T-cell (primary cell): ENCODE results near the gene FBXL19. TPM values are rescaled to one million over a fixed set of nuclear protein-coding genes. Genes with fewer than 3 reads are reported as not detected.

Experiments used
- ATAC-seq, 4 experiments: fragments of 200-7000 bp in 3 of 4; fragments of 150-1000 bp in 1 of 4; cut with Tn5 transposase; replicated peaks in 1 of 4; 1 replicate in 3 of 4; 2 replicates in 1 of 4; pipeline ENCODE4 v1.10.0; 2021; ENCODE audit warnings: moderate library complexity in 3 of 4, mild to moderate bottlenecking in 2 of 4, moderate number of reproducible peaks in 1 of 4
- CTCF ChIA-PET, 2 donors: fragments of 300-600 bp; sonication (Branson Sonifier 250); formaldehyde crosslinking; loops; one replicate each; lab custom pipeline; 2022; ENCODE audit warnings: antibody characterized with exemption in 2 of 2; lab: Charles Lee
- POLR2A ChIA-PET, 2 donors: fragments of 300-600 bp; sonication (Branson Sonifier 250); formaldehyde crosslinking; loops; one replicate each; lab custom pipeline; 2022; ENCODE audit warnings: antibody characterized with exemption in 2 of 2; lab: Charles Lee
- DNase-seq, 35 experiments: peaks; one replicate each; pipeline versions ENCODE4 v3.0.0 to v3.0.0-alpha.2; 2013 to 2023
- H3K27ac ChIP-seq: one replicate; pipeline ENCODE4 v1.5.1; 2013; ENCODE audit warnings: low read length
- H3K27me3 ChIP-seq, 2 experiments: replicated peaks in 1 of 2; 1 replicate in 1 of 2; 2 replicates in 1 of 2; pipeline versions ENCODE4 v1.6.1 to v1.7.0; 2013; ENCODE audit warnings: low read length in 1 of 2, mixed read lengths in 1 of 2; ENCODE audit not compliant: control insufficient read depth in 2 of 2, insufficient read depth in 2 of 2; ENCODE audit errors: extremely low read depth in 1 of 2
- H3K36me3 ChIP-seq, 2 donors: 1 replicate in 1 of 2; 2 replicates in 1 of 2; pipeline versions ENCODE4 v1.6.1 to v1.7.0; 2013; ENCODE audit warnings: low read length in 1 of 2; ENCODE audit not compliant: control insufficient read depth in 2 of 2, insufficient read depth in 1 of 2; ENCODE audit errors: extremely low read depth in 1 of 2
- H3K4me1 ChIP-seq, 2 experiments: 1 replicate in 1 of 2; 2 replicates in 1 of 2; pipeline versions ENCODE4 v1.6.1 to v1.7.0; 2013; ENCODE audit warnings: low read length in 2 of 2, mixed read lengths in 1 of 2; ENCODE audit not compliant: insufficient read depth in 2 of 2, control insufficient read depth in 1 of 2; ENCODE audit errors: extremely low read depth in 1 of 2
- H3K4me3 ChIP-seq, 2 donors: 1 replicate in 1 of 2; 2 replicates in 1 of 2; pipeline versions ENCODE4 v1.5.1 to v1.7.0; 2013; ENCODE audit warnings: mild to moderate bottlenecking in 2 of 2, low read length in 1 of 2, moderate library complexity in 1 of 2; ENCODE audit not compliant: control insufficient read depth in 1 of 2; ENCODE audit errors: extremely low read depth in 1 of 2
- H3K9me3 ChIP-seq: 2 replicates; pipeline ENCODE4 v1.7.0; 2013
- H3K27ac Mint-ChIP-seq, 2 donors: one replicate each; pipeline ENCODE4 v1.8.0; 2020 to 2021; ENCODE audit warnings: mild to moderate bottlenecking in 2 of 2, mixed read lengths in 2 of 2
- H3K27me3 Mint-ChIP-seq, 2 donors: one replicate each; pipeline ENCODE4 v1.8.0; 2021 to 2022; ENCODE audit warnings: mixed read lengths in 2 of 2
- H3K36me3 Mint-ChIP-seq: one replicate; pipeline ENCODE4 v1.8.0; 2021; ENCODE audit warnings: mixed read lengths
- H3K4me1 Mint-ChIP-seq, 3 donors: one replicate each; pipeline ENCODE4 v1.8.0; 2020 to 2022; ENCODE audit warnings: mixed read lengths in 3 of 3, mild to moderate bottlenecking in 1 of 3
- H3K4me3 Mint-ChIP-seq, 3 donors: one replicate each; pipeline ENCODE4 v1.8.0; 2020 to 2022; ENCODE audit warnings: mild to moderate bottlenecking in 3 of 3, mixed read lengths in 3 of 3, moderate library complexity in 3 of 3
- H3K9me3 Mint-ChIP-seq, 3 donors: one replicate each; pipeline ENCODE4 v1.8.0; 2020 to 2022; ENCODE audit warnings: mixed read lengths in 3 of 3
- WGBS: methylation state at CpG from one replicate; pipeline ENCODE4 v1.1.5; 2013; ENCODE audit warnings: missing lambda C conversion rate; ENCODE audit not compliant: insufficient coverage; 5-methylcytosine and 5-hydroxymethylcytosine counted together
- total RNA-seq, 35 experiments: library from RNA in 6 of 35; stranded (reverse) in 6 of 35; fragments of 120-200 nt in 1 of 35; gene quantifications; one replicate each; pipeline versions ENCODE4 v1.2.1 to v1.2.4 and lab custom pipeline; 2013 to 2026

The FBXL19 gene
- total RNA-seq, 5 donors from 2014 or later (not counting 1 experiment from before 2014, with no cell fraction given), result 11.5 to 22.0 (median 18.1) TPM

GRCh38 chr16:30918614-30919013 lies 4.8 kb upstream of the FBXL19 start:
- POLR2A ChIA-PET, result interaction anchor here in 1 of 2 donors (0.7 kb wide), 1 partner anchor 159 kb away, joined by 3 read pairs; no protein-coding TSS in a partner anchor
- CTCF ChIA-PET, result interaction anchor here (1.2 to 2.8 kb wide), 2 partner anchors 73 to 74 kb away, joined by 5 to 16 read pairs; no protein-coding TSS in a partner anchor
- no peak for DNase-seq
- WGBS, result 100% methylated on average over 1 of the region's 1 CpG
- H3K9me3 ChIP-seq, result no peaks in the 10 kb centered on the region
- Mint-ChIP-seq H3K36me3 (no peaks in the 10 kb centered on the region), H3K27ac (no peak overlapping the region), H3K4me3 (no peak overlapping the region), H3K27me3 (no peaks in the 10 kb centered on the region), H3K9me3 (no peaks in the 10 kb centered on the region), H3K4me1 (peaks cover 2 to 11% (median 5%) of the 10 kb centered on the region in 3 donors)
- no peaks in the 10 kb centered on the region for H3K36me3 ChIP-seq
- no peak for ATAC-seq
- peaks cover 0 to 11% of the 10 kb centered on the region in 2 experiments for H3K4me1 ChIP-seq
- no peaks in the 10 kb centered on the region for H3K27me3 ChIP-seq
- no peak overlapping the region for H3K4me3 ChIP-seq
- no peak overlapping the region for H3K27ac ChIP-seq

GRCh38 chr16:30920891-30921290 lies 2.5 kb upstream of the FBXL19 start:
- no peaks in the 10 kb centered on the region for H3K9me3 Mint-ChIP-seq
- H3K9me3 ChIP-seq, result no peaks in the 10 kb centered on the region
- peaks cover 9 to 23% (median 13%) of the 10 kb centered on the region in 3 donors for H3K4me1 Mint-ChIP-seq
- DNase-seq (no peak), ATAC-seq (no peak)
- ChIA-PET CTCF (interaction anchor here in 1 of 2 donors (1.0 kb wide), 1 partner anchor 77 kb away, joined by 4 read pairs; no protein-coding TSS in a partner anchor), POLR2A (no interaction called here)
- no peak overlapping the region for H3K4me3 ChIP-seq
- no peaks in the 10 kb centered on the region for H3K27me3 Mint-ChIP-seq
- no peak overlapping the region for H3K27ac ChIP-seq
- no peaks in the 10 kb centered on the region for H3K36me3 ChIP-seq
- H3K27me3 ChIP-seq, result no peaks in the 10 kb centered on the region
- H3K4me3 Mint-ChIP-seq, result peak overlapping the region; percentile 28 to 98 (median 95)
- no peaks in the 10 kb centered on the region for H3K36me3 Mint-ChIP-seq
- no CpG with 5 or more reads among the region's 2 CpGs for WGBS
- peaks cover 0 to 23% of the 10 kb centered on the region in 2 experiments for H3K4me1 ChIP-seq
- peak overlapping the region in 1 of 2 donors; percentile 66 for H3K27ac Mint-ChIP-seq

GRCh38 chr16:30921459-30921747 lies 2.0 kb upstream of the FBXL19 start:
- no peaks in the 10 kb centered on the region for H3K36me3 Mint-ChIP-seq
- no peaks in the 10 kb centered on the region for H3K27me3 Mint-ChIP-seq
- H3K27me3 ChIP-seq, result no peaks in the 10 kb centered on the region
- DNase-seq (no peak), ATAC-seq (no peak)
- peaks cover 13 to 28% (median 16%) of the 10 kb centered on the region in 3 donors for H3K4me1 Mint-ChIP-seq
- POLR2A ChIA-PET, result no interaction called here
- peaks cover 0 to 23% of the 10 kb centered on the region in 2 experiments for H3K4me1 ChIP-seq
- H3K27ac ChIP-seq, result no peak overlapping the region
- WGBS, result 0% methylated on average over 4 of the region's 6 CpGs
- no peaks in the 10 kb centered on the region for H3K9me3 ChIP-seq
- H3K27ac Mint-ChIP-seq, result peak overlapping the region; percentile 100
- H3K36me3 ChIP-seq, result no peaks in the 10 kb centered on the region
- no peaks in the 10 kb centered on the region for H3K9me3 Mint-ChIP-seq
- H3K4me3 ChIP-seq, result peak overlapping the region; percentile 61 to 90
- peak overlapping the region; percentile 95 to 100 (median 98) for H3K4me3 Mint-ChIP-seq
- CTCF ChIA-PET, result interaction anchor here in 1 of 2 donors (0.6 to 1.0 kb wide), 2 partner anchors 52 to 77 kb away, joined by 3 to 4 read pairs; no protein-coding TSS in a partner anchor

- peak overlapping the region; percentile 61 to 90 for H3K4me3 ChIP-seq
- DNase-seq (peak; percentile 74 to 92 (median 86)), ATAC-seq (peak in 1 of 4 experiments; percentile 3)
- H3K9me3 ChIP-seq, result no peaks in the 10 kb centered on the region
- H3K27ac ChIP-seq, result peak overlapping the region; percentile 45
- Mint-ChIP-seq H3K9me3 (no peaks in the 10 kb centered on the region), H3K27me3 (no peaks in the 10 kb centered on the region), H3K4me3 (peak overlapping the region; percentile 95 to 100 (median 98)), H3K27ac (peak overlapping the region; percentile 100), H3K36me3 (no peaks in the 10 kb centered on the region), H3K4me1 (peaks cover 13 to 33% (median 16%) of the 10 kb centered on the region in 3 donors)
- H3K4me1 ChIP-seq, result peaks cover 0 to 23% of the 10 kb centered on the region in 2 experiments
- no peaks in the 10 kb centered on the region for H3K27me3 ChIP-seq
- ChIA-PET POLR2A (no interaction called here), CTCF (interaction anchor here in 1 of 2 donors (0.6 to 1.0 kb wide), 4 partner anchors 52 to 78 kb away, joined by 3 to 4 read pairs (median 3); no protein-coding TSS in a partner anchor)
- no peaks in the 10 kb centered on the region for H3K36me3 ChIP-seq
- 0% methylated on average over 32 of the region's 37 CpGs for WGBS
These were observed 1.5 kb upstream of the FBXL19 start for GRCh38 chr16:30921748-30922419.

GRCh38 chr16:30922420-30922959 lies 882 bp upstream of the FBXL19 start:
- CTCF ChIA-PET, result interaction anchor here in 1 of 2 donors (1.0 kb wide), 2 partner anchors 76 to 78 kb away, joined by 3 read pairs; no protein-coding TSS in a partner anchor
- peak overlapping the region; percentile 95 to 100 (median 98) for H3K4me3 Mint-ChIP-seq
- WGBS, result 0% methylated on average over 23 of the region's 42 CpGs
- peak overlapping the region; percentile 93 for H3K27ac ChIP-seq
- H3K27me3 Mint-ChIP-seq, result no peaks in the 10 kb centered on the region
- no peaks in the 10 kb centered on the region for H3K9me3 Mint-ChIP-seq
- ATAC-seq, result peak; percentile 77 to 80 (median 78)
- H3K27me3 ChIP-seq, result no peaks in the 10 kb centered on the region
- POLR2A ChIA-PET, result no interaction called here
- H3K4me1 ChIP-seq, result peaks cover 0 to 23% of the 10 kb centered on the region in 2 experiments
- no peaks in the 10 kb centered on the region for H3K9me3 ChIP-seq
- peaks cover 13 to 35% (median 18%) of the 10 kb centered on the region in 3 donors for H3K4me1 Mint-ChIP-seq
- no peaks in the 10 kb centered on the region for H3K36me3 ChIP-seq
- no peaks in the 10 kb centered on the region for H3K36me3 Mint-ChIP-seq
- DNase-seq, result peak; percentile 97 to 100 (median 100)
- H3K27ac Mint-ChIP-seq, result peak overlapping the region; percentile 100
- peak overlapping the region; percentile 61 to 90 for H3K4me3 ChIP-seq

- H3K36me3 ChIP-seq, result no peaks in the 10 kb centered on the region
- Mint-ChIP-seq H3K4me1 (peaks cover 13 to 35% (median 18%) of the 10 kb centered on the region in 3 donors), H3K36me3 (no peaks in the 10 kb centered on the region), H3K4me3 (peak overlapping the region; percentile 95 to 100 (median 98)), H3K27ac (peak overlapping the region; percentile 100), H3K27me3 (no peaks in the 10 kb centered on the region), H3K9me3 (no peaks in the 10 kb centered on the region)
- H3K4me1 ChIP-seq, result peaks cover 0 to 23% of the 10 kb centered on the region in 2 experiments
- POLR2A ChIA-PET, result no interaction called here
- H3K4me3 ChIP-seq, result peak overlapping the region; percentile 61 to 84
- DNase-seq, result peak; percentile 85 to 98 (median 93)
- H3K27ac ChIP-seq, result peak overlapping the region; percentile 93
- CTCF ChIA-PET, result interaction anchor here in 1 of 2 donors (0.6 kb wide), 4 partner anchors 18 to 173 kb away, joined by 3 to 4 read pairs (median 3); partner anchors contain the start of gene SETD1A
- 0% methylated on average over 24 of the region's 33 CpGs for WGBS
- H3K9me3 ChIP-seq, result no peaks in the 10 kb centered on the region
- no peaks in the 10 kb centered on the region for H3K27me3 ChIP-seq
- peak; percentile 73 to 75 (median 74) for ATAC-seq
These were observed 324 bp upstream of the FBXL19 start for GRCh38 chr16:30922960-30923535.
